Stimulated activated CD4-positive, alpha-beta T cell treated with anti-CD3 and anti-CD28 coated beads, Interleukin-1b, Interleukin-23, amount 100 ng/mL, for 48 hours (primary cell): ENCODE results near the gene GABRA4.
A peak's percentile ranks its signal among the peaks of the same experiment; 100 is the strongest.

Source experiments
- DNase-seq: peaks from one replicate; pipeline ENCODE4 v3.0.0-alpha.2; 2020

GABRA4 gene

GRCh38 chr4:46977245-46977644 lies 16.1 kb downstream of the GABRA4 start:
- no peak for DNase-seq

- no peak for DNase-seq
Observed at GRCh38 chr4:46975812-46976553, 17.4 kb downstream of the GABRA4 start.

- DNase-seq = no peak
Observed at GRCh38 chr4:46974891-46975543, 18.4 kb downstream of the GABRA4 start.

- no peak for DNase-seq
Observed at GRCh38 chr4:46968847-46969246, 24.5 kb downstream of the GABRA4 start.

- DNase-seq = no peak
Observed at GRCh38 chr4:46967631-46968030, 25.8 kb downstream of the GABRA4 start.

- no peak for DNase-seq
Observed at GRCh38 chr4:46958742-46959488, 34.5 kb downstream of the GABRA4 start.

GRCh38 chr4:46956451-46956850 lies 36.9 kb downstream of the GABRA4 start:
- DNase-seq = no peak

- no peak for DNase-seq
Observed at GRCh38 chr4:46955601-46956000, 37.8 kb downstream of the GABRA4 start.

- no peak for DNase-seq
Observed at GRCh38 chr4:46954643-46955042, 38.7 kb downstream of the GABRA4 start.

GRCh38 chr4:46953564-46953963 lies 39.8 kb downstream of the GABRA4 start:
- DNase-seq = no peak

- DNase-seq = no peak
Observed at GRCh38 chr4:46952451-46952850, 40.9 kb downstream of the GABRA4 start.

- no peak for DNase-seq
Observed at GRCh38 chr4:46950826-46951225, 42.6 kb downstream of the GABRA4 start.

- no peak for DNase-seq
Observed at GRCh38 chr4:46949822-46950221, 43.6 kb downstream of the GABRA4 start.

- DNase-seq = no peak
Observed at GRCh38 chr4:46947541-46947940, 45.8 kb downstream of the GABRA4 start.

GRCh38 chr4:46946919-46947536 lies 46.4 kb downstream of the GABRA4 start:
- no peak for DNase-seq

- no peak for DNase-seq
Observed at GRCh38 chr4:46945062-46945461, 48.3 kb downstream of the GABRA4 start.

GRCh38 chr4:46944345-46944744 lies 49.0 kb downstream of the GABRA4 start:
- no peak for DNase-seq

- DNase-seq = no peak
Observed at GRCh38 chr4:46937493-46937892, 55.9 kb downstream of the GABRA4 start.

- DNase-seq = no peak
Observed at GRCh38 chr4:46934726-46935125, 58.7 kb downstream of the GABRA4 start.

GRCh38 chr4:46933686-46934085 lies 59.7 kb downstream of the GABRA4 start:
- DNase-seq = no peak

- peak; percentile 2 for DNase-seq
Observed at GRCh38 chr4:46931981-46932380, 61.4 kb downstream of the GABRA4 start.

- no peak for DNase-seq
Observed at GRCh38 chr4:46930891-46931290, 62.5 kb downstream of the GABRA4 start.

GRCh38 chr4:46927201-46927600 lies 66.2 kb downstream of the GABRA4 start:
- no peak for DNase-seq
